ENCODE measurements around the gene CSRP1.

- TF ChIP-seq CTCF (IDR thresholded peaks at IDR 0.05; ENCODE audit: insufficient read depth, low read length) = no peak
- no peak for TF ChIP-seq REST (IDR thresholded peaks at IDR 0.05; ENCODE audit: insufficient replicate concordance, low read depth)
- TF ChIP-seq POLR2AphosphoS5 (IDR thresholded peaks at IDR 0.05; ENCODE audit: low read depth) = no peak
- no peak for TF ChIP-seq SPI1 (IDR thresholded peaks at IDR 0.05; ENCODE audit: borderline replicate concordance, low read depth)
- no peak for TF ChIP-seq GABPA (IDR thresholded peaks at IDR 0.05; ENCODE audit: low read depth)
Measured at GRCh38 chr1:201497935-201498509, 8.9 kb downstream of the CSRP1 start.

Data from HL-60 (cell line).